Left renal pelvis (tissue), 4 donors: ENCODE measurements around the gene SAMD14. TPM values are rescaled to one million over a fixed set of nuclear protein-coding genes. Genes with fewer than 3 reads are reported as not detected.

Experiments used
- DNase-seq, 4 donors: peaks; one replicate each; pipeline ENCODE4 v3.0.0-alpha.2; 2013; ENCODE audit warnings: low read depth in 4 of 4, low spot score in 3 of 4
- polyA plus RNA-seq, 4 donors: library from polyadenylated mRNA; unstranded; fragments of 120-200 nt; gene quantifications; one replicate each; pipeline ENCODE4 v1.2.1, GENCODE V29; 2013; ENCODE audit not compliant: insufficient read length in 4 of 4

SAMD14 gene
- polyA plus RNA-seq, 4 donors, result 9.2 to 19.0 (median 13.1) TPM

DNA sequence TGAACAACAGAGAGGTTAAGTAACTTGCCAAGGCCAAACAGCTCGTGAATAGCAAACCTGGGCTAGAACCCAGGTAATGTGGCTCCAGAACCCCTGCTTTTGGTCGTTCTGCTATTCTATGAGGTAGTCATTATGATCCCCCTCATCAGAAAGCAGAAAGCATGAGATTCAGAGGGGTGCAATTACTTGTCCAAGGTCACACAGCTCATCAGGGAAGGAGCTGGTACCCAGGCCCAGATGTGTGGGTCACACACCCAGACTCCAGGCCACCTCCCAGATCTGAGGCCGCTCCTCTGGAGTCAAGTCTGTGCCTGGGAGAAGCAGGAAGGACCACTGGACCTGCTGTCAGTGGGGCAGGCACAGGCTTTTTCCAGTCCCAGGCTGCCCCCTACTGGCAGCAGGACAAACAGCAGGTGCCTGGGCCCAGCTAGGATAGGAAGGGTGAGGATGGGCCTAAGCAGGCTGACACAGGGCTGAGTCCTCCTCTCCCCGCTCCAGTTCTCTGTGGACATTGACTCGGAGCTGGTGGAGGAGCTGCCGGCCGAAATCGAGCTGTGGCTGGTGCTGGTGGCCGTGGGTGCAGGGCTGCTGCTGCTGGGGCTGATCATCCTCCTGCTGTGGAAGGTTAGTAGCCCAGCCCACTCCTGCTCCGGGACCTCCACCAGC lies 42.6 kb downstream of the SAMD14 start:
- no peak for DNase-seq

DNA sequence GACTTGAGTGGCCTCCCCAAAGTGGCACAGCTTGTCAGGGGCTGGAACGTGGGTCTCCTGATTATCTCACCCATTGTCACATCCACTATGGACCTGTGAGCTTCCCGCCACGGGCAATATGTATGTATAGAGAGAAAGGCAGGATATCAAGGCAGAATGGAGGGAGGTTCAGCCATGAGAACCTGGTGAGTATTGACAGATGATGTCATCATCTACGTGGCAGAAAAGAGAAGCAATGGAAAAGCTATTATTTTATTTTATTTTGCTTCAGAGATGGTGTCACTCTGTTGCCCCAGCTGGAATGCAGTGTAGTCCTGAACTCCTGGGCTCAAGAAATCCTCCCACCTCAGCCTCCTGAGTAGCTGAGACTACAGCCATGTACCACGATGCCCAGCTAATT lies 48.2 kb downstream of the SAMD14 start:
- no peak for DNase-seq

DNA sequence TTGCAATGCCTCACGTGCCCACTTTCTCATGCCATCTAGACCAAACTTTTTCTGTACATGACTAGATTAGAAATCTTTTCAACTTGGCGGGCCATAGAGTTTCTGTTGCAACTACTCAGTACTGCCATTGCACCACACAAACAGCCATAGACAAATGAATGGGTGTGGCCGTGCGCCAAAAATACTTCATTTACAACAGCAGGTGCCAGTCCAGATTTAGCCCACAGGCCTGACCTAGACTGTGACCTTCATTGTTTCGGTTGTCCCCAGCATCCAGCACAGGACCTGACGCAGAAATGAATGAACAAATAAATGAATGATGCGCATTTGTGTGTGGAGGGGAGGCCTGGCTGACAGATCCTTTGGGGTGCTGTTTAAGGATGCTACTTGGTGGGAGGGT lies 49.1 kb downstream of the SAMD14 start:
- DNase-seq, result no peak

DNA sequence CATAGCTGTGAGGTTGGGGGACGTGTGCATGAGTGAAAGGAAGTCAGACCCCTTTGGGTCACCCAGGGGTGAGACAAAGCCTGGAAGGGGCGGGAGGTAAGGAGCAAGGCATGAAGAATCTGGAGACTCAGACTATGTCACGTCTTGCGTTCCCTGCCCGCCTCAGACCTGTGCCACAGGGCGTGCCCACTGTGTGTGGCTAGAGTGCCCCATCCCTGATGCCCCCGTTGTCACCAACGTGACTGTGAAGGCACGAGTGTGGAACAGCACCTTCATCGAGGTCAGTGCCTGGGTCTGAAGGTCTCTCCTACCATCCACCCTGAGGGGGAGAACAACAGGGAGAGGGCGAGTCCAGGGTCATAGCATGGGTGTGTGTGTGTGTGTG lies 49.9 kb downstream of the SAMD14 start:
- no peak for DNase-seq

- DNase-seq, result no peak
These were observed 50.4 kb downstream of the SAMD14 start for GRCh38 chr17:50079334-50080095.

GRCh38 chr17:50078430-50078829 lies 51.5 kb downstream of the SAMD14 start:
- no peak for DNase-seq

- no peak for DNase-seq
These were observed 53.2 kb downstream of the SAMD14 start for GRCh38 chr17:50076591-50077235.

DNA sequence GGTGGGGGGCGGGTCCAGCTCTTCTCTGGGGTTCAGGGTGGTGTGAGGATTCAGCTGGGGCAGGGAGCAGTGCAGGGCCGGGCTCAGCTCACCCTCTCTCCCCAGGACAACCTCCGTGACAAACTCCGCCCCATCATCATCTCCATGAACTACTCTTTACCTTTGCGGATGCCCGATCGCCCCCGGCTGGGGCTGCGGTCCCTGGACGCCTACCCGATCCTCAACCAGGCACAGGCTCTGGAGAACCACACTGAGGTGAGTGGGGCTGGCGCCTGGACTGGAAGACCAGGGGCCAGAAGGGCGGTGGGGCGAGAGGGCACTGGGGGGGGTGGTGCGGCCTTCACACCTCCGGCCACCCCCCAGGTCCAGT lies 53.8 kb downstream of the SAMD14 start:
- DNase-seq, result no peak

GRCh38 chr17:50075446-50076032 lies 54.4 kb downstream of the SAMD14 start:
- DNase-seq, result no peak

DNA sequence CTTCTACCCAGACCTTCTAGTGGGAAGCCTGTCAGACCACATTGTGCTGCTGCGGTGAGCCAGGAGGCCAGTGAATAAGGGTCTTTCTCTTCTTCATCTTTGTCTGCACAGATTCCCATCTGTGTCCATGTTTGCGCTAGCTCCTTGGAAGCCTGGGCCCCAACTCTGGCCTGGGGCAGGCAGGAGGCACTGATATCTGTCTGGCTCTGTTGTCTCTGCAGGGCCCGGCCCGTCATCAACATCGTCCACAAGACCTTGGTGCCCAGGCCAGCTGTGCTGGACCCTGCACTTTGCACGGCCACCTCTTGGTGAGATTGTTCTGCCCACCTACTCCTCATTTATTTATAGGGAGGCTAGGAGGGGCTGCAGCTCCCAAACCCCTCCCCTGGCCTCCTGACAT lies 55.7 kb downstream of the SAMD14 start:
- no peak for DNase-seq

DNA sequence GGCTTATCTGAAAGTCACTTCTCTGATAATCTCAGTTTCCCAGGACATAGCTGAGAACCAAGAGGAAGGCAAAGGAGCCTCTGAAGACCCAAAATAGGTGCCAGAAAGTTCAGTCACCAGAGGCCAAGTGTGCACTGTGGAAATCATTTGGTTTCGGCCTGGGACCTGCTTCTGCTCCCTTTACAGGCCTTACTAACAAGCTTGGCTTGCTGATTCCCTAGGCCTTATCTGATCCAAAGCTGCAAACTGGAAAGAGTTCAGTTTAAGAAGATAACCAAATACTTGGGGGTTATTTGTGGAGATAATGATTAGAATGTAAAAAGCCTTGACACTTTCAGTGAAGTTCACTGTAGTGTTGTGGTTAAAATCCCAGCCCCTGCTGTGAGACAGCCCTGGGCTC lies 57.0 kb downstream of the SAMD14 start:
- DNase-seq, result no peak

DNA sequence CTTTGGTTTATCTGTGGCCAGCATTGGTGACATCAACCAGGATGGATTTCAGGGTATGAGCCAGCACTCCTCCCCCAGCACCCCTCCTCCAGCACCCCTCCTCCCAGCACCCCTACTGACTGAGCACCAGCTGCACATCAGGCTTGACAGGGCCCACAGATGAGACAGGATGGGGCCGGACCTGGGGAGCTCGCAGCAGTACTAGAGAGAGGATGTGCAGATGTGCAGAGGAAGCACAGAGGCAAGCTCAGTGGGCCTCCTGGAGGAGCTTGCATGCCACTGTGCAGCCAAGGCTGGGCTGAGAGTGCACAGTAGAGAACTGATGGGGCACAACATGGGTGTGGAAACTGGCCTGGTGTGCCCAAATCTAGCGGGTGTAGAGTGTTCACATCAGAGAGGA lies 57.8 kb downstream of the SAMD14 start:
- DNase-seq, result no peak

DNA sequence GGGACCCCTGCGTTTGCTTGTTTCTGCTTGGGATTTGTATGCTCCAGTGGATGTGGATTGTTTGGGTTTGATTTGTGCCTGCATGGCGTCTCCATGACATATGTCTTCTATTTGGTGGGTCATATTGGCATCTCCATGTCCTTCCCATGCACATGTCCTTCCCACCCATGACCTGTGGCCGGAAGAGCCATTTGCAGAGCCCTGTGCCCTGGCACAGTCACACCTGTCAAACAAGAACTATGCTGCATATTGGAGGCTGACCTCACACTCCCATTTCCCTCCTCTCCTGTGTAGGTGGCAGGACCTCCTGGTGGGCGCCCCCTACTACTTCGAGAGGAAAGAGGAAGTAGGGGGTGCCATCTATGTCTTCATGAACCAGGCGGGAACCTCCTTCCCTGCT lies 58.3 kb downstream of the SAMD14 start:
- DNase-seq, result no peak

DNA sequence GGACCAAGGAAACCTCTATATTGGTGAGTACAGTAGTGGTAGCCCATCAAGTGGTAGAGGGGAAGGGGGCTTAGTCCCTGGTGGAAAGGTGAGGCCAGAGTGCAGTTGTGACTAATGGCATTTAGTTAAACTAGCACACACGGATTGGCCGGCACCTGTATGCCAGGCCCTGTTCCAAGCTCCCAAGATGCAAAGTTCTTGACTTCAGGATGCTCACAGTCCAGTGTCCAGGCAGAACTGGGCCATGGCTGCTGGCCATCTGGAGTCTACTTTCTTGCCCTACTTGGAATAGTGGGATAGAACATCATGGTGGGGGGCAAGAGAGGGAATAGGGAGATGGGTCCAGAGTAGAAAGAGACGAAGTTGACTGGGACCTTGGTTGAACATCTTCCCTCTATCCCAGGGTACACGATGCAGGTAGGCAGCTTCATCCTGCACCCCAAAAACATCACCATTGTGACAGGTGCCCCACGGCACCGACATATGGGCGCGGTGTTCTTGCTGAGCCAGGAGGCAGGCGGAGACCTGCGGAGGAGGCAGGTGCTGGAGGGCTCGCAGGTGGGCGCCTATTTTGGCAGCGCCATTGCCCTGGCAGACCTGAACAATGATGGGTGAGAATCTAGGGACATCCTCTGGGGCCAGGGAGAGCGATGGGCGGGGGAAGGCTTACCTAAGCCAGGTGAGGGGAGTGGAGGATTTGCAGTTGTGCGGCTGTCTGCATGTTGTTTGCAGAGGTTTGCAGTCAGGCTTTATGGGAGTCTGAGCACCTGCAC lies 58.9 kb downstream of the SAMD14 start:
- no peak for DNase-seq

GRCh38 chr17:50067996-50068395 lies 62.0 kb downstream of the SAMD14 start:
- no peak for DNase-seq

GRCh38 chr17:50066995-50067394 lies 63.0 kb downstream of the SAMD14 start:
- DNase-seq, result no peak

- no peak for DNase-seq
These were observed 64.9 kb downstream of the SAMD14 start for GRCh38 chr17:50065056-50065455.

GRCh38 chr17:50064253-50065001 lies 65.5 kb downstream of the SAMD14 start:
- no peak for DNase-seq

DNA sequence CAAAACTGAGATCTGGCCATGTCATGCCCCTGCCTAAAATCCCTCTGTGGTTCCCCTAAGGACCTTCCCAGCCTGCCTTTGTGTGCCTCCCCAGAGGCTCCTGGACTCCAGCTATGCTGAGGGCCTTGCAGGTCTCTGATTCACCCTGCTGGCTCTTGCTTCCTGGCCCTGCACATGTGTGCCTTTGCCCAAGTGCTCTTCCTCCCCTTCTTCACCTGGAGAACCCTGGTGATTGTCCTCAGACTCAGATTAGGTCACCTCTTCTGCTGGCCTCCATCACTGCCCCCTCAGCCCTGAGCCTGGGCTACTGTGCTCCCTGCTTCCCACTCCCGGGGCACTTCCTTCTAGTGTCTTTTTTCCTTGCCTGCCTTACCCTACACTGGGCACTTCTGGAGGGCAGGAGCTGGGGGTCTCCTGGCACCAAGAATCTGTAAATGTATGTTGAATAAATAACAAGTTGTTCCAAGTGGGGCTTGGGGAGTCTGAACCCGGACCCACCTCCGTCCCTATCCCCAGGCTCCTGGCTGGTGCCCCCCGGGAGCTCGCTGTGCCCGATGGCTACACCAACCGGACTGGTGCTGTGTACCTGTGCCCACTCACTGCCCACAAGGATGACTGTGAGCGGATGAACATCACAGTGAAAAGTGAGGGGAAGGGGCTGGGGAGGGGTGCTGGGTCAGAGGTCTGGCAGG lies 66.3 kb downstream of the SAMD14 start:
- no peak for DNase-seq
